ENCODE measurements around the gene CNGA3. TPM values are rescaled to one million over a fixed set of nuclear protein-coding genes. Genes with fewer than 3 reads are reported as not detected.

Gene CNGA3
- total and polyA plus RNA-seq, 2 of the 4 experiments (the other 2 are of a cell fraction): under 0.01 TPM; not detected in 1

DNA sequence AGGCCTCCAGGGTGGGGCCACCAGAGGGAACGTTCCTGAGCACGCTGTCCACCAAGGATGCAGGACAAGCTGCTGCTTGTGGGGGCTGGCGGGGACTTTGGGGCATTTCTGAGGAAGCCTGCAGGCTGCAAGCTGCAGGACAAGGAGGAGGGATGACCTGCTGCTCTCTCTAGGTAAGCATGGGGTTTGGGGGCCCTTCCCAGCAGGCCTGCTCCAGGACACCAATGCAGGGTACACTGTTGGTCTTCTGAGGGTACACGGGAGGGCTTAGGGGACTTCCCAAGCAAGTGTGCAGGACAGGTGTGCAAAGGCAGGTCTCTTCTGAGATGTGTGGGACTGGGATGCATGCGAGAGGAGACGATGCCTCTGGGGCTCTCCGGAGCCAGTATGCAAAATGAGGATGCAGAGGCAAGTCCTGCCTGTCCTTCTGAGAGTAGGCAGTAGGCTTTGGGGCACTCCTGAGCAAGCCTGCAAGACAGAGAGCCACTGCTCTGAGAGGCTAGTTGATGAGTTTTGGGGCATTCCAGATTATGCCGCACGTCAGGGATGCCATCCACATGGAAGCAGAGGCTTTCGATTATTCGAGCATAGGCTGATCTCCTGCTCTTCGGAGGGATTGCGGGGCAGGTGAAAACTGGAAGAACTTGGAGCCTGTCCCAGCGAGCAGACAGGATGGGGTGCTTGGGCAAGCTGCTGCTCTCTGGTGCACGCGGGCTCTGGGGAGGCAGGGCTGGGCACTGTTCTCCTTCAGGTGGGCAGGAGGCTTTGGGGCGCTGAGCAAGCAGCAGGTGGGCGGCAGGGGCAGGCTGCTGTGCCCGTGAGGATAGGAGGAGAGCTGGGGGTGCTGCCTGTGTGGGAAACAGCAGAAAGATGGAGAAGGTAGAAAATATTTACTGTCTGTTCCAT, 44.6 kb downstream of the CNGA3 start:
- ATAC-seq (ENCODE audit: low read depth) (no peak), DNase-seq (no peak)
- H2BK15ac ChIP-seq (ENCODE audit: low read depth, low read length): no peak overlapping the region
- WGBS, 2 experiments (ENCODE audit: extremely low coverage in 2 of 2, insufficient read length in 1 of 2): 74% methylated on average over 8 of the region's 19 CpGs; no CpG with 5 or more reads in 1 of the 2 experiments
- no peaks in the 10 kb centered on the region for H3K4me1 ChIP-seq (ENCODE audit: control insufficient read depth, insufficient read depth, low read length)
- no peaks in the 10 kb centered on the region for H3K9me1 ChIP-seq (ENCODE audit: insufficient read depth, low read length)
- BruUV-seq (replicated peaks): no TSS peak
- no peak overlapping the region for H4K8ac ChIP-seq (ENCODE audit: low read depth in 2 of 2, low read length in 2 of 2)
- no peaks in the 10 kb centered on the region for H3K79me1 ChIP-seq (ENCODE audit: low read depth in 1 of 2, low read length in 2 of 2)
- no peak overlapping the region for H4K91ac ChIP-seq (ENCODE audit: insufficient read depth, low read depth, low read length)
- no peak overlapping the region for H4K5ac ChIP-seq (ENCODE audit: low read depth, low read length)
- H3K27ac ChIP-seq (ENCODE audit: insufficient read depth, low read length): no peak overlapping the region
- H3K27me3 ChIP-seq (ENCODE audit: control insufficient read depth, insufficient read depth, low read length): peaks cover 24% of the 10 kb centered on the region
- ChIA-PET CTCF (no interaction called here), POLR2A (ENCODE audit: unreplicated experiment) (no interaction called here)
- no peak overlapping the region for H3K23ac ChIP-seq (ENCODE audit: low read depth, low read length)
- intact Hi-C loops (cut with micrococcal nuclease): no loop called here
- H3K14ac ChIP-seq (replicated peaks; ENCODE audit: low read depth, low read length): no peak overlapping the region
- no peak overlapping the region for H3K4me3 ChIP-seq (ENCODE audit: insufficient read depth, low read depth, low read length)
- TF ChIP-seq MAZ (IDR thresholded peaks at IDR 0.05; ENCODE audit: borderline replicate concordance, low read depth, low read length) (no peak), SMC3 (IDR thresholded peaks at IDR 0.05; ENCODE audit: low read depth, low read length) (no peak), MXI1 (IDR thresholded peaks at IDR 0.05; ENCODE audit: borderline replicate concordance, low read depth, low read length) (no peak), CHD1 (IDR thresholded peaks at IDR 0.05; ENCODE audit: low read depth, low read length) (no peak), RFX5 (IDR thresholded peaks at IDR 0.05; ENCODE audit: low read depth, low read length) (no peak), RCOR1 (IDR thresholded peaks at IDR 0.05; ENCODE audit: insufficient replicate concordance, low read length) (no peak), MAFK (IDR thresholded peaks at IDR 0.05; ENCODE audit: low read depth, low read length) (no peak), FOS (IDR thresholded peaks at IDR 0.05; ENCODE audit: low read depth, low read length) (no peak), NFE2L2 (IDR thresholded peaks at IDR 0.05; ENCODE audit: low read depth, low read length) (no peak)
- TF ChIP-seq, protein P1, sequence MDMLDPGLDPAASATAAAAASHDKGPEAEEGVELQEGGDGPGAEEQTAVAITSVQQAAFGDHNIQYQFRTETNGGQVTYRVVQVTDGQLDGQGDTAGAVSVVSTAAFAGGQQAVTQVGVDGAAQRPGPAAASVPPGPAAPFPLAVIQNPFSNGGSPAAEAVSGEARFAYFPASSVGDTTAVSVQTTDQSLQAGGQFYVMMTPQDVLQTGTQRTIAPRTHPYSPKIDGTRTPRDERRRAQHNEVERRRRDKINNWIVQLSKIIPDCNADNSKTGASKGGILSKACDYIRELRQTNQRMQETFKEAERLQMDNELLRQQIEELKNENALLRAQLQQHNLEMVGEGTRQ (IDR thresholded peaks at IDR 0.05; ENCODE audit: low read depth, low read length): no peak
- TF ChIP-seq, protein P2, sequence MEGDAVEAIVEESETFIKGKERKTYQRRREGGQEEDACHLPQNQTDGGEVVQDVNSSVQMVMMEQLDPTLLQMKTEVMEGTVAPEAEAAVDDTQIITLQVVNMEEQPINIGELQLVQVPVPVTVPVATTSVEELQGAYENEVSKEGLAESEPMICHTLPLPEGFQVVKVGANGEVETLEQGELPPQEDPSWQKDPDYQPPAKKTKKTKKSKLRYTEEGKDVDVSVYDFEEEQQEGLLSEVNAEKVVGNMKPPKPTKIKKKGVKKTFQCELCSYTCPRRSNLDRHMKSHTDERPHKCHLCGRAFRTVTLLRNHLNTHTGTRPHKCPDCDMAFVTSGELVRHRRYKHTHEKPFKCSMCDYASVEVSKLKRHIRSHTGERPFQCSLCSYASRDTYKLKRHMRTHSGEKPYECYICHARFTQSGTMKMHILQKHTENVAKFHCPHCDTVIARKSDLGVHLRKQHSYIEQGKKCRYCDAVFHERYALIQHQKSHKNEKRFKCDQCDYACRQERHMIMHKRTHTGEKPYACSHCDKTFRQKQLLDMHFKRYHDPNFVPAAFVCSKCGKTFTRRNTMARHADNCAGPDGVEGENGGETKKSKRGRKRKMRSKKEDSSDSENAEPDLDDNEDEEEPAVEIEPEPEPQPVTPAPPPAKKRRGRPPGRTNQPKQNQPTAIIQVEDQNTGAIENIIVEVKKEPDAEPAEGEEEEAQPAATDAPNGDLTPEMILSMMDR (conservative IDR thresholded peaks at IDR 0.05; ENCODE audit: low read depth, low read length): no peak
- TF ChIP-seq, protein P3, sequence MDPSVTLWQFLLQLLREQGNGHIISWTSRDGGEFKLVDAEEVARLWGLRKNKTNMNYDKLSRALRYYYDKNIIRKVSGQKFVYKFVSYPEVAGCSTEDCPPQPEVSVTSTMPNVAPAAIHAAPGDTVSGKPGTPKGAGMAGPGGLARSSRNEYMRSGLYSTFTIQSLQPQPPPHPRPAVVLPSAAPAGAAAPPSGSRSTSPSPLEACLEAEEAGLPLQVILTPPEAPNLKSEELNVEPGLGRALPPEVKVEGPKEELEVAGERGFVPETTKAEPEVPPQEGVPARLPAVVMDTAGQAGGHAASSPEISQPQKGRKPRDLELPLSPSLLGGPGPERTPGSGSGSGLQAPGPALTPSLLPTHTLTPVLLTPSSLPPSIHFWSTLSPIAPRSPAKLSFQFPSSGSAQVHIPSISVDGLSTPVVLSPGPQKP (IDR thresholded peaks at IDR 0.05; ENCODE audit: borderline replicate concordance, low read depth, low read length): no peak
- no peak overlapping the region for H2BK120ac ChIP-seq (ENCODE audit: low read depth, low read length)
- no peak overlapping the region for H2BK20ac ChIP-seq (ENCODE audit: low read depth, low read length)
- H3K9me3 ChIP-seq (ENCODE audit: control insufficient read depth, insufficient read depth, low read length): no peaks in the 10 kb centered on the region
- in situ Hi-C loops (cut with MboI; ENCODE audit: low sequenced_read_pairs): no loop called here
- H2AK5ac ChIP-seq (ENCODE audit: low read depth, low read length): no peak overlapping the region
- no peak overlapping the region for H3K4ac ChIP-seq (ENCODE audit: low read depth, low read length)
- H2AFZ ChIP-seq (replicated peaks; ENCODE audit: low read length, poor library complexity): no peak overlapping the region
- H3K9ac ChIP-seq (ENCODE audit: low read depth, low read length): no peak overlapping the region
- dilution Hi-C loops (cut with HindIII; ENCODE audit: low sequenced_read_pairs, unreplicated experiment): no loop called here
- H3K56ac ChIP-seq (ENCODE audit: extremely low read depth, insufficient read depth, low read length): no peak overlapping the region
- no peak overlapping the region for H2AK9ac ChIP-seq (replicated peaks; ENCODE audit: low read depth, low read length, poor library complexity)
- H4K20me1 ChIP-seq (ENCODE audit: insufficient read depth, low read length): no peaks in the 10 kb centered on the region
- H2BK5ac ChIP-seq (ENCODE audit: low read depth, low read length, poor library complexity, severe bottlenecking): no peak overlapping the region
- H3K4me2 ChIP-seq (ENCODE audit: low read depth, low read length): no peak overlapping the region
- H3K18ac ChIP-seq (ENCODE audit: low read depth, low read length): no peak overlapping the region
- H3K36me3 ChIP-seq (ENCODE audit: control insufficient read depth, insufficient read depth, low read length): no peaks in the 10 kb centered on the region

Measured in IMR-90 (cell line).